BJ (cell line): ENCODE results near the gene CDCA7. TPM values are rescaled to one million over a fixed set of nuclear protein-coding genes. Genes with fewer than 3 reads are reported as not detected.
A peak's percentile ranks its signal among the peaks of the same experiment; 100 is the strongest.
"Not testable (repeated sequence)": the region's sequence is repeated elsewhere in the genome, so short reads cannot be mapped to it uniquely, and the experiment has no call there.

Experiments
- CTCF ChIA-PET: fragments of 350-600 bp; formaldehyde crosslinking; extraction: SDS; loops from one replicate; lab custom pipeline; 2021; ENCODE audit warnings: antibody characterized with exemption, inconsistent platforms; lab: Yijun Ruan, JAX
- POLR2A ChIA-PET: fragments of 300-600 bp; sonication (Branson Sonifier 250); formaldehyde crosslinking; extraction: SDS; loops from one replicate; lab custom pipeline; 2021; ENCODE audit warnings: antibody characterized with exemption; lab: Charles Lee
- DNase-seq: peaks from one replicate; pipeline ENCODE4 v3.0.0-alpha.2; 2011; ENCODE audit warnings: low read depth
- H3K27me3 ChIP-seq: 2 replicates; pipeline ENCODE4 v1.6.0; 2011; ENCODE audit warnings: low read length; ENCODE audit not compliant: control insufficient read depth, insufficient read depth
- H3K36me3 ChIP-seq: 2 replicates; pipeline ENCODE4 v1.5.1; 2011; ENCODE audit warnings: low read length; ENCODE audit not compliant: control insufficient read depth, insufficient read depth
- H3K4me3 ChIP-seq: 2 replicates; pipeline ENCODE4 v1.5.1; 2011; ENCODE audit warnings: low read depth, mild to moderate bottlenecking, control low read depth, low read length
- polyA plus RNA-seq: library from polyadenylated mRNA; depleted of rRNA; stranded (reverse); fragments of >200 nt; gene quantifications from 2 replicates; pipeline ENCODE4 v1.2.3, GENCODE V29; 2011
- TF ChIP-seq, protein P1 (sequence below): IDR thresholded peaks from 2 replicates; pipeline ENCODE4 v1.5.1; 2011; ENCODE audit warnings: low read depth, mild to moderate bottlenecking, control low read depth, inconsistent platforms, low read length, moderate library complexity; ENCODE audit not compliant: insufficient read depth

Gene CDCA7
- polyA plus RNA-seq, 1 experiment, result 8.3 TPM

DNA sequence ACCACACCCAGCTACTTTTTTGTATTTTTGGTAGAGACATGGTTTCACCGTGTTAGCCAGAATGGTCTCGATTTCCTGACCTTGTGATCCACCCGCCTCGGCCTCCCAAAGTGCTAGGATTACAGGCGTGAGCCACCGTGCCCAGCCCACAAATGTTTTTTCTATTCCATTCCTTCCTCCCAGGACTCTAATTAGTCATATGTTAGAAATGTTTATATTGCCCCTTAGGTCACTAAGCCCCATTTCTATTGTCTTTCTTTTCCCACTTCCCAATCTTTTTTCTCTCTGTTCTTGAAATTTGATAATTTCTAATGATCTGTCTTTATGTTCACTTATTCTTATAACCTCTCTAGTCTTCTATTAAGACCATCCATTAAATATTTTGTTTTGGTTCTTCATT is 31.3 kb upstream of the CDCA7 start:
- H3K27me3 ChIP-seq, result peaks cover 1% of the 10 kb centered on the region; the same call in 1 of the 2 replicates
- no peaks in the 10 kb centered on the region for H3K36me3 ChIP-seq
- DNase-seq, result no peak
- ChIA-PET POLR2A (no interaction called here), CTCF (no interaction called here)
- no peak overlapping the region for H3K4me3 ChIP-seq
- TF ChIP-seq, protein P1, sequence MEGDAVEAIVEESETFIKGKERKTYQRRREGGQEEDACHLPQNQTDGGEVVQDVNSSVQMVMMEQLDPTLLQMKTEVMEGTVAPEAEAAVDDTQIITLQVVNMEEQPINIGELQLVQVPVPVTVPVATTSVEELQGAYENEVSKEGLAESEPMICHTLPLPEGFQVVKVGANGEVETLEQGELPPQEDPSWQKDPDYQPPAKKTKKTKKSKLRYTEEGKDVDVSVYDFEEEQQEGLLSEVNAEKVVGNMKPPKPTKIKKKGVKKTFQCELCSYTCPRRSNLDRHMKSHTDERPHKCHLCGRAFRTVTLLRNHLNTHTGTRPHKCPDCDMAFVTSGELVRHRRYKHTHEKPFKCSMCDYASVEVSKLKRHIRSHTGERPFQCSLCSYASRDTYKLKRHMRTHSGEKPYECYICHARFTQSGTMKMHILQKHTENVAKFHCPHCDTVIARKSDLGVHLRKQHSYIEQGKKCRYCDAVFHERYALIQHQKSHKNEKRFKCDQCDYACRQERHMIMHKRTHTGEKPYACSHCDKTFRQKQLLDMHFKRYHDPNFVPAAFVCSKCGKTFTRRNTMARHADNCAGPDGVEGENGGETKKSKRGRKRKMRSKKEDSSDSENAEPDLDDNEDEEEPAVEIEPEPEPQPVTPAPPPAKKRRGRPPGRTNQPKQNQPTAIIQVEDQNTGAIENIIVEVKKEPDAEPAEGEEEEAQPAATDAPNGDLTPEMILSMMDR, result no peak

DNA sequence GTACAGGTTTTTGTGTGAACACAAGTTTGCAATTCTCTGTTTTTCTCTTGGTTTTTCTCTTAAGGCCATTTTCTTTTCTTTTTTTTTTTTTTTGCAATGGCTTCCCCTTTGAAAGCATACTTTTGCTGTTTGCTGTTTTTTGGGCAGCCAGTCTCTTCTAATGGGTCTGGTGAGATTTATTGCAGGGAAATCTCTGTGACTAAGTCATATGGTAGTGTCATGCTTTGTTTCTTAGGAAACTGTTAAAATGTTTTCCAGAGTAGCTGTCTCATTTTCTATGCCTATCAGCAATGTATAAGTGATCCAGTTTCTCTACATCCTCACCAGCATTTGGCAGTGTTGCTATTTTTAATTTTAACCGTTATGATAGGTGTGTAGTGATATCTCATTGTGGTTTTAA is 27.9 kb upstream of the CDCA7 start:
- ChIA-PET POLR2A (no interaction called here), CTCF (no interaction called here)
- TF ChIP-seq, protein P1, result no peak
- Histone ChIP-seq H3K36me3 (no peaks in the 10 kb centered on the region), H3K4me3 (no peak overlapping the region), H3K27me3 (peaks cover 1% of the 10 kb centered on the region; the same call in 1 of the 2 replicates)
- peak; percentile 9 for DNase-seq

DNA sequence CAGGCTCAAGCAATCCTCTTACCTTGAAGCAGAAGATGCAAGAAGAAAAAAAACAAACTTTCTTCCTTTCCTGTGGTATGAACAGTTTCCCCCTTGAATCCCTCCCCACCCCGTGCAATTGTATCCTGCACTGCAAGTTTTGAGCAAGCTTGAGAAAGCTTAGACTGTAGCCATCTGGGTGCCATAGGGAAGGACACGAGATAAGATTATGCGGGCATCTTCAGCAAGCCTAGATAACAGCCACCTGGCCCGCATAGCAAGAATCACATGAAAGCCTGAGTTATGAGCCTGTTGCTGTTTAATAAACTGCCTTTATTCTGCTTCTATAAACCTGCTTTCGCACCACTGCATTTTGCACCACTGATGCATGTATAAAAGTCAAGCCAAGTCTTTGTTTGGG is 27.3 kb upstream of the CDCA7 start:
- H3K4me3 ChIP-seq, result no peak overlapping the region
- CTCF ChIA-PET, result no interaction called here
- TF ChIP-seq, protein P1, result no peak
- H3K27me3 ChIP-seq, result peaks cover 1% of the 10 kb centered on the region; the same call in 1 of the 2 replicates
- DNase-seq, result no peak
- POLR2A ChIA-PET, result no interaction called here
- no peaks in the 10 kb centered on the region for H3K36me3 ChIP-seq

DNA sequence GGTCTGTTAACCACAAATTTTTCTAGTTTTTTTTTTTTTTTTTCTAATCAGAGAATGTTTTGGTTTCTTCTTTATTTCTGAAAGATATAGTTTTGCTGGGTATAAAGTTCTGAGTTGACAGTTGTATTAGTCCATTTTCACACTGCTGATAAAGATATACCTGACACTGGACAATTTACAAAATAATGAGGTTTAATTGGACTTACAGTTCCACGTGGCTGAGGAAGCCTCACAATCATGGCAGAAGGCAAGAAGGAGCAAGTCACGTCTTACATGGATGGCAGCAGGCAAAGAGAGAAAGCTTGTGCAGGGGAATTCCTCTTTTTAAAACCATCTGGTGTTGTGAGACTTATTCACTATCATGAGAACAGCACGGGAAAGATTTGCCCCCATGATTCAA is 21.7 kb upstream of the CDCA7 start:
- CTCF ChIA-PET, DNase-seq, H3K27me3 ChIP-seq, H3K4me3 ChIP-seq, POLR2A ChIA-PET, H3K36me3 ChIP-seq: not testable (repeated sequence)

DNA sequence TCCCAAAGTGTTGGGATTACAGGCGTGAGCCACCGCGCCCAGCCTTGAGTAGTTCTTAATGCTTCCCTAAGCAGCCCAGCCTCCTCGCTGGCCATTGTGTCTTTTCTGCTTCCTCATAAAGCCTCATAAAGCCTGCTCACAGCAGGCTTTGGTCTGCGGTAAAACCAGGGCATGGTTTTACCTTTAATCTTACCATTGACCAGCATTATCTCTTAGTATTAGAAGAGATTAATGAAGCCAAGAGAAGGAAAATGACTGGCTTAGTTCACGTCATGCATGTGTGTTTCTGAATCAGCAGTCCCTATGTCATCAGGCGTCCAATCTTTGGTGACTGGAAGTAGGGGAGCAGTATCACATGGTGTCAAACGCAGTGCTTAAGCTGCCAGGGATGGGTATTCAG is 14.9 kb upstream of the CDCA7 start:
- ChIA-PET POLR2A (no interaction called here), CTCF (interaction anchor here (1.0 to 2.3 kb wide), 2 partner anchors 9 to 10 kb away, joined by 3 to 5 read pairs; no protein-coding TSS in a partner anchor)
- H3K4me3 ChIP-seq, result no peak overlapping the region
- no peak for DNase-seq
- TF ChIP-seq, protein P1, result no peak
- no peaks in the 10 kb centered on the region for H3K36me3 ChIP-seq
- H3K27me3 ChIP-seq, result no peaks in the 10 kb centered on the region; the same call in none of the 2 replicates

DNA sequence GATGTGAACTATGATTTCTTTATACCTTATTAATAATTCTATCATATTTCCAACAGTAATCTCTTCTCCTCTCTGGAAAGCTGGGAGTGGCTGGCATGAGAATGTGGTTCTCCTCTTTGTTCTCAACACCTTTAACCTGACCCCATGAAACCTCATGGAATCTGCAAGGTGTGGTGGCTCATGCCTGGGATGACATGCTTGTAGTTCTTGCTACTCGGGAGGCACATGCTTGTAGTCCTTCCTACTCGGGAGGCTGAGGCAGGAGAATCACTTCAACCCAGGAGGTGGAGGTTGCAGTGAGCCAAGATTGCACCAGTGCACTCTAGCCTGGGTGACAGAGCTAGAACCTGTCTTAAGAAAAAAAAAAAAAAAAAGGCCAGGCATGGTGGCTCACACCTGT is 10.8 kb upstream of the CDCA7 start:
- Histone ChIP-seq H3K4me3 (no peak overlapping the region), H3K36me3 (no peaks in the 10 kb centered on the region), H3K27me3 (no peaks in the 10 kb centered on the region)
- ChIA-PET CTCF (no interaction called here), POLR2A (no interaction called here)
- DNase-seq, result no peak
- TF ChIP-seq, protein P1, result no peak
